Activated CD4-positive, alpha-beta T cell treated with anti-CD3 and anti-CD28 coated beads for 48 hours (primary cell): Measurements from ENCODE around the gene PRKCE.
"Not testable (repeated sequence)": the region's sequence is repeated elsewhere in the genome, so short reads cannot be mapped to it uniquely, and the experiment has no call there.

Experiments used
- DNase-seq: peaks from one replicate; pipeline ENCODE4 v3.0.0-alpha.2; 2020

The PRKCE gene

DNA sequence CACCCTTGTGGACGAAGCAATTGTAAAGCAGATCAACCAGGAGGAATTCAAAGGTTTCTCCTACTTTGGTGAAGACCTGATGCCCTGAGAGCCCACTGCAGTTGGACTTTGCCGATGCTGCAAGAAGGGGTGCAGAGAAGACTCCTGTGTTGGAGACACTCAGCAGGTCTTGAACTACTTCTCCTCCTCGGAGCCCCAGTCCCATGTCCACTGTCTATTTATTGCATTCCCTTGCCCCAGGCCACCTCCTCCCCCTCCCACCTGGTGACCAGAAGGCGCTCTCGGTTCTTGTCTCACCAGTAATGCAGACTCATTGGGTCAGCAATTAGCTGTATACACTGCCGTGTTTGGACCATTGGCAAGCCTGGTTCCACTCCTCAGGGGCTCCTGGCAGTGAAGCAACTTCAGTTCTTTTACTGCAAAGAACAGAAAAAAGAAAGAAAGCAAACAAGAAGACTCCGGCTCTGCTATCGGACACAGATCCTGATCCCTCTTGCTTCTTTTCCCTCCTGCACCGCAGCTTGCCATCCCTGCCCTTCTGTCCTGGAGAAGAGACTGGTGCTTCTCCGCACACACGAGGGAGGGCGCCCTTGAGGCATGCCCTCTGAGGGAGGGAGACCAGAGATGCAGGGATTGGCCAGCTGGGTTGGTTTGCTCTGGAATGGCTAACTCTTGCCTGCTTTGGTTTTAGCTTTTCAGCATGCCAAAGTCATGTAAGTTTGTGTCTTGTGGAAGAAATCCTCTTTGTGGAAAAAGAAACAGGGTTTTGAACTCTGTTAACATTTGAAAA is 533.5 kb downstream of the PRKCE start:
- DNase-seq, result no peak

DNA sequence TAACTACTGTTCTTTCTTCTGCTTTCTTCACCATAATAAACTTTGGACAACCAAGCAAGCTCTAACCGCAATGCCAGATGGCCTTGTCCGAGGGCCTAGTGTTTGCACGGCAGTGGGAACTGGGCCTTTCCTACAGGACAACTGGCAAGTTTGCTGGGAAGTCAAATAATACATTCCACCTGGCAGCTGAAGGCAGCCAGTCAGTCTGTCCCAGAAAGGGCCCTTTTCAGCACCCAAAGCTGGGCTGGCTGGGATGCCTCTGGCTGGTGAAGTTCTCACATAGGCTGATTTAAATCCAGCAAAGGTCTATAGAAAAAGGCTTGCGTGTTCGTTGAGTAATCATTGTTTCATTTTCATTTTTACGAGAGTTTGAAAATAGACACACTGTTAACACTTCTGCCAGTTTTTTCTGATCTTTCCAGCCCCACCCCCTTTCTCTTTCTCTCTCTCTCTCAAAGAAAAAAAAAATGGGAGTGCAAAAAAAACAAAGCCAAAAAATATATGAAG is 535.7 kb downstream of the PRKCE start:
- peak; percentile 46 for DNase-seq

DNA sequence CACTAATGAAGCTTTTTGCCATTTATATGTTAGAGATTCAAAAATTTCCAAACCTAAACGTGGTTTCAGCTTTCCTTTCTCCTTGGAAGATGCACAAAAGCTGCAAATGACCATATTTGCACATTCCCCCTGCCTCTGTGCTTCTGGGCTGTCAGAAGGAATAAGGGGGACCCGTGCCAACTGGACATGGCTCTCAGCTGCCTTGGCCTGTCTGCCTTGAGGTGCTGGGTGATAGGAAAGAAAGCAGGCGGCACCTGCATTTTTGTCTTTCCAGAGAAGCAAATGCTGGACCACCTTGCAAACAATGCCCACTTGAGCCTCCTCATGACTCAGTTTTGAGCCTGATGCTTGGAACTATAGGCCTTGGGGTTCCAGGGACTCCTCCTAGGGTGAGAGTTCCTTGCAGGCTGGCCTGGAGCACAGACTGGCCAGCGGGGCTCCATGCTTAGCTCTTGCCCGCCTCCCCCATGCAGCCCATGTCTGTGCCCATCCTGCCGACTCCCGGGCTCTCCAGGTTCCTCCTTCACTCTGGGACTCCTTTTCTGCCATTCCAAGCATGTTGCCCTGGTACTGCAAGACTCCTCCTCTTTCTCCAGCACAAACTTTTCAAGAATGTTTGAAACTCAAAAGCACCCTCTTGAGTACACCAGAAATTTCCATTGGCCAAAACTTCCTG is 536.7 kb downstream of the PRKCE start:
- DNase-seq, result no peak

DNA sequence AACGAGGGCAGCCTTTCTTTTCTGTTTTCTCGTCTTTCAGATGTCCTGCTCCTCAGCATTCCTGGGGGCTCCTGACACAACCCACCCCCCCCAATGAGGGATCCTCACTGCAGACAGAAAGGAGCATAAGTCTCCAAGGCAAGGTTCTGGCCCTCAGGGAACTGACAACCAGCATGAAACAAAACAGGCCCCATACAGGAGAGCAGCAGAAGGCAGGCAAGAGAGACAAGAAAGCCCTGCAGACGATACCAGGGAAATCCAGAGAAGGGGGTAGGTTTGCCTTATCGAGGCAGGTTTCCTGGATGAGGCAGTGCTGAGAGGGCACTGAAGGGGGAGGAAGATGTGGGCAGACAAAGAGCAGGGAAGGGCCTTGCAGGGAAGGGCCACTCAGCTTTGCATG is 541.9 kb downstream of the PRKCE start:
- no peak for DNase-seq

DNA sequence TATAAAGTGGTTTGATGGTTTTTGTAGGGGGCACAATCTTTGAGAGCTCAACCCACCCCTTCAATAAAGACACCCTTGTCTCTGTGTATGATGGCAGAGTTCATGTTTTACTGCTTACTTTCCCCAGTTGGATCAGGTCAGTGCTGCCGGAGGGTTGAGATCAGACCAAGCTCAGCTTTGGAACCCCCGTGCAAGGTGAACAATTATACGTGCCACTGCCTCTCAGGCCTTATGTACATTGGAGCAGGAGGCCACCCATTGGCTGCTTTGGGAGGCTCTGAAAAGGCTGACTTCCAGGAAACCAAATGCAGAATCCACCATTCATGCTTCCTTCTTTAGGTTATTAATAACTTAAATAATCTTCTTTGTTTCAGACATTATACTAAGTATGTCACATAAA is 542.4 kb downstream of the PRKCE start:
- no peak for DNase-seq

DNA sequence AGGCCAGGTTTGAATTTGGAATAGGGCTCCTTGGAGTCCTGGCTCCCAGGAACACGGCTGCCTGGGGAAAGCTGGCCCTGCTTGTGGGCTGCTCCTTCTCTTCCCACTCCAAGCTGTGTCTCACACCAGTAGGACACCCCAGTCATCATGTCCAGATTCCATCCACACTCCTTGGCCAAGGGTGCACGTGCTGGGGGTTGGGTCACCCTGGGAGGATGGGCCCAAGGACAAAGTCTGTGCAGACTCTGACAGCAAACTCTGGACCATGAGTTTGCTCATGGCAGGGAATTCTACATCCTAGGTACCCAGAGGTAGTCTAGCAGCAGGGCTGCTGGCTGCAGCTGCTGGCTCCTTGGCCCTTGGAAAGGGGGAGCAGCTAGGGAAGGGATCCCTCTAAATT is 543.4 kb downstream of the PRKCE start:
- no peak for DNase-seq

DNA sequence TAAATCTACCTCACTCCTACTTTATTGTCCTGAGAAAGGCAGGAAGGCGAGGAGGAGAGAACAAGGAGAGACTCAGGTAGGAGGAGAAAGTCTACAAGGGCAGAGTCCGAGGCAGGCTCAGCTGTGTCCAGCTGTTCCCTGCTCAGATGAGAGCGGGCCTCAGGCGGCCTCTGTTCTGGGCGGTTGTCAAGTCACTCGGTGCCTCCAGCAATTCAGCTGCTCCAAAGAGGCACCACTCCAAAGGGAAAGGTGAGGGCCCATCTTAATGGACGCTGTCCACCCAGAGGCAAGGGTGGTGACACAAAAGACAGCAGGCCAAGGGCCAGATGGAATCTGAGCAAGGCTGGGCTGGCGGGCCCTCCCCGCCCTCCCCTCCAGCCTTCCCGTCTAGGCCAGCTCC is 544.3 kb downstream of the PRKCE start:
- DNase-seq, result no peak

DNA sequence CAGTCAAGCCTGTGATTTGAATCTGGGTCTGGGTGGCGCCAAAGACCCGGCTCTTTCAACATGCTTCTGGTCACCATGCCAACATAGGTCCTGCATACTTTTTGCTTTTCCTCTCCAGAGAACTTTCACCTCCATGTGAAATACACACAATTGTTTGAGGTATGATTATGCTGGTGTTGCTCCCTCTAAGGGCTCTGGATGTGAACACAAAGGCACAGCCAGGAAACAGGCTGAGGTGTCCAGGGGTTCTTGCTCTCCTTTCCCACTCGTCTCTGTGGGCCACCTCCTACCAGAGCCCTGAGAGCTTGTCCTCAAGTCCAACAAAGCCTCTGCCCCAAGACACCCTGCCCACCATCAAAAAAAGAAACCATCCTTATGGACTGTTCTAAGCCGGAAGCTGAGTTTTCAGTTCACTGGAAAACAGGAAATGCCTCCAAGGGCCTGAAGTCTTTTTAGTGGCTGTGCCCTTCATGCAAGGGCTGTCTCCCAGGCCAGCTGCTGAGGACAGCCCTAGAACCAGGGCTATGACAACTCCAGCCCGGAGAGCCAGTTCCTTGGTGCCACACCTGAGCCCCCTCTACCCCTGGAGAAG is 545.5 kb downstream of the PRKCE start:
- no peak for DNase-seq

DNA sequence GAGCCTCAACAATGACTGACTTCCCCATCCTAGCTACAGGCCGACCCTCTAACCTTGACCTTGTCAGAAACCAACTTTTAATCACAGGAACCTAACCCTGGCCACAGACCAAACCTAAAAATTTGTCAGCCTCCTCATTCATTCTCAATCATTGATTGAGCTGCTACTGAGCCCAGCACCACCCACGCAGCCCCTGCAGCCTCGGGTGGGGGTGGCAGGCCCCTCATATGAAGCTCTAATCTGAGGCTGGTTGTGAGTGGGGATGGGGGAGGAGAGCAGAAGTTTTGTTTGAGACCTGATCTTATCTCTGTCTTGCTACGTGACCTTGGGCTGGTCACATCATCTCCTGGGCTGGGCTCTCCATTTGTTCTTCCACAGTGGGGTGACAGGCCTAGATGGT is 546.2 kb downstream of the PRKCE start:
- DNase-seq, result no peak

DNA sequence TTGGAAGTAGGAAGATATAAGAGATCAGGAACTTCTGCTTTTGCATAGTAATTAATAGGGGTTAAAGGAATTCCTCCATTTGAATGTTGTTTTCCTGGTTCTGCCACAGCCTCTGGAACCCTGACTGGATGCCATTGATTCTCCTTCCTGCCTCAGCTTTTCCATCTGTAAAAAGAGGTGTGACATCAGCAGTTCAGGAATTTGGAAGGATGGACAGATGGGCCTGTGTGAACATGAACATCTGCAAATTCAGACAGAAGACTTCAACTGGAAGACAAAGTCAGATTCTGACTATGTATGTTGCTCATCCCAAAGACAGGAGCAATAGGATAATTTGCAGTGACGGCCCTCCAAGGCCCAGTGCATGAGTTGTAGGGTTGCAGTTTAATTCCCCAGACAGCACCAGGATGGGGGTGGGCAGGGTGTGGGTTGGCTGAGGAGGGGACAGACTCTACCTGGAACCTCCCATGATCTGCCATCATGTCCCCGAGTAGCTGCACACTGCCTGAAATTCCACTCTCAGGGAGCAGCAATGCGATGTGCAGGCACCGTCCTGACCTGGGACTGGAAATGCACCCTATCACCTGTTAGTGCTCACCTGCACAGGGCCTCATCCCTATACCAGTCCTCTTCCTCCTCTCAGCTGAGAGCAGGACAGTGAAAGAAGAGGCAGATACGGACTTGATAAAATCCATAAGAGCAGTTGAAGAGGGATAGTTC is 546.8 kb downstream of the PRKCE start:
- DNase-seq, result no peak

DNA sequence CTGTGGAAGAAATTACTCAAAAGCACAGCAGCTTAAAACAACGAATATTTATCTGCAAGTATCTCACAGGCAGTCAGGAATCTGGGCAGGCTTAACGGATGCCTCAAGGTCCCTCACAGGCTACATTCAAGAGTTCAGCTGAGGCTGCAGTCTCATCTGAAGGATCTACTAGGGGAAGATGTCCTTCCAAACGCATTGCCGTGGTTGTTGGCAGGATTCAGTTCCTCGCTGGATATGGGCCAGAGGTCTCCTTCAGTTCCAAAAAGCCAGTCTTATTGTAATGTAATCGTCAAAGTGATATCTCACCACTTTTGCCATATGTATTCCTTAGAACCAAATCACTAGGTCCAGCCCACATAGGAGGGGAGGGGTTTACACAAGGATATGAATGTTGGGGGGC is 547.5 kb downstream of the PRKCE start:
- no peak for DNase-seq

DNA sequence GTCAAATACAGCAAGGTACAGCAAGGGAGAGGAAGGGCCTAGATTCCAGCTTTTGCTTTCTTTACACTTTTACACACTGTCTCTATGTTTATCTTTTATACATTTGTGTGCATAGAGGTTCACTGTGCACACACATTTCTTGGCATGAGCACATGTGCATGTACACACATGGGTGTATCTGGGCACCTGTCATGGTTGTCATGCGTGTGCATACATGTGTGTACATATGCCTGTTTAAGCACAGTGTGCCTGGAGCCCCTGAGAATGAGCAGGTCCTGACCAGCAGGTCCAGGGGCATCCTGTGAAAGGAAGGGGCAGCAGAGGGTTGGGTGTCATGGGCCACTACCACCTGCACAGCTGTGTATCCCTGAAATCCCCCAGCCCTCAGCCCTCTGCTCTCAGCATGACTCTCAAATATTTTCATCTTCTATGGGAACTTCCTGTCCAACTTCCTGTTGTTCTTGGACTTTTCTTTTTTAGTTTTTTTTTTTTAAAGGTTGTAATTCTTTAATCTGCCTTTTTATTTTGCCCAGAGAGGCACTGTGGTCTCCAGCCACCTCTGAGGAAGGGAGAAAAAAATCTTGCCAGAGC is 548.7 kb downstream of the PRKCE start:
- DNase-seq, result no peak

DNA sequence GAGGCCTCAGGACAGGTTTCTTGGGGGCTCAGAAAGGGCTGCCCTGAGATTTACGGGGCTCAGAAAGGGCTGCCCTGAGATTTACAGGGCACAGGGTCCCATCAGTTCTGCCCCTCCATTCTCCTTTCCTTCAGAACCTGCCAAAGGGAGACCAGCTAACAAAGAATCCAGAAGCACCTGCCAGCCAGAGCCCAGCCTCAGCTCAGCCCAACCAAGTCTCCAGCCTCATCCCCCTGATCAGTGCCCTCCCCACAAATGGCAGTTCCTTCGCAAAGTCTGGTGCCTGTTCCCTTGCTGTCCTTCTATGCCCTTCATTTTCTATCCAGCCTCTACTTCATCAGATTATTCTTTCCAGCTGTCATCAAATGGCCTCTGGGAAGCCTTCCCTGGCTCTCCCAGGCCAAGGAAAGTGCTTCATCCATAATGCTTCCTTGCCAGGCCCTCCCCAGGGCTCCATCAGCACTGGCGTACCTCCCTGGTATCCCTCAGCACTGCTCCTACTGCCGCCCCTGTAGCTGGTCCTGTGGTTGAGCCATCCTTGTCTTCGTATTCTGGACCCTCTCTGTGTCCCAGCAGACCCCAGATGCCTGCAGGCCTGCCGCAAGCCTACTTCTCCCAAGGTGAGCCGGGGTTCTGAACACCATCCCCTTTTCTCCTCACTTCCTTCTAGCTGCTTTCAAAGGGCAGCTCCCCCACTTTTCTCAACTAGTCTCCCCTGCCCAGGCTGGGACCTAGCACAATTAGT is 549.6 kb downstream of the PRKCE start:
- no peak for DNase-seq

DNA sequence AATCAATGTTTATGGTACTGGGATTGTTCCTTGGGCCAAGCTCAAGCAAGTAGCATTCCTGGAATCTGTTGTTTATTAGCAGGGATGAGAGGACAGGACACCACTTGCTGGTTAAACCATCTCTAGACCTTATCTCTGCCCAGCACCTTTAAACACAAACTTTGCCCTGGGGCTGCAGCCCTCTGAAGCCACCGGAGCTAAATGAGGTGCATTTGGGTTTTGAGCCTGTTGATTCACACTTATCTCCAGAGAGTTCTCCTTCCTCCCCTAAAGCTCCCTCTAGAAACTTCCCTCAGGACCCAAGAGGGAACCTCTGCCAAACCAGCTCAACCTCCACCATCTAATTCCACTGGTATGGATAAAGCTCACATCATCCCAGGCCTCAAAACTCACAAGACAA is 551.0 kb downstream of the PRKCE start:
- no peak for DNase-seq

DNA sequence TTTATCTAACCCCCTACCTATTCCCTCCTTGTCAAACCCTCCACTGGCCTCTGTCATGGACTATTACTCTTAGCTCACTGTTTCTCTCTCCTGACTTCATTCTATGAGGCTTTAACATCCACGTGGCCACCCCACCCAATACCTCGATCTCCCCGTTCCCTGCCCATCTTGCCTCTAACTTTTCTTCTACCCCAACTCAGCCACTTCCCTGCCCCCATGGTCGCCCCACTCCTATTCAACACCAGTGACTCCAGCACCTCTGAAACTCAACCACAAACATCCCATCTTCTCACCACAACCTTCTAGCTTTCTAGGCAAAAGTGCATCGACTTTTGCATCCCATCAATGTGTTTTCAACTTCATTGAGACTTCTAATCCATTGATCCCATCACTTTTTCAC is 551.5 kb downstream of the PRKCE start:
- no peak for DNase-seq

DNA sequence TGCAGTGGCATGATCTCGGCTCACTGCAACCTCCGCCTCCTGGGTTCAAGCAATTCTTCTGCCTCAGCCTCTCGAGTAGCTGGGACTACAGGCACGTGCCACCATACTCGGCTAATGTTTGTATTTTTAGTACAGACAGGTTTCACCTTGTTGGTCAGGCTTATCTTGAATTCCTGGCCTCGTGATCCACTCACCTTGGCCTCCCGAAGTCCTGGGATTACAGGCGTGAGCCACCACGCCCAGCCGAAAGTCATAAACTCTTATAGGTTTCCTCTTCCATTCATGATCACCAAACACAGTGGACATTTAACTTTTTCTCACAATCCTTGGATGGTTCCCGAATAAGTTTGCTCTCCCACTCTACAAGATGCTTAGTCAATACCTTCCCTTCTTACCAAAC is 552.2 kb downstream of the PRKCE start:
- DNase-seq, result not testable (repeated sequence)

DNA sequence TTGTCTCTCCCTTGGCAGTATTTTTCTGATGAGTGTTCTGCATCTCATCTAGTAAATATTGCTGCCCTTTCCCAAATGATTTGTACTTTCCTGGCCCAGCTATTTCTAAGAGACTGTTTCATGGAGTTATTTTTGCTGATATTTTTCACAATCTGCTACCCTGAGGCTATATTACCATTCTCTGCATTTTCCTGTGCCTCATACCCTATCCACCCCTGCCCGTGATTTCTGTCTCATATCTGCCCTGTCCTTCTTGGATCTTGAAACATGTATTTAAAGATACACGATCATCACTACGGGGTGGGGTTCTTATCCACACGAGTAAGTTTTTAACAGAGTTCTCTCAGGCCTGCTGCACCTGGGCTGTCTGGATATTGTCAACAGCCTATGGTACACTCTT is 556.1 kb downstream of the PRKCE start:
- no peak for DNase-seq

DNA sequence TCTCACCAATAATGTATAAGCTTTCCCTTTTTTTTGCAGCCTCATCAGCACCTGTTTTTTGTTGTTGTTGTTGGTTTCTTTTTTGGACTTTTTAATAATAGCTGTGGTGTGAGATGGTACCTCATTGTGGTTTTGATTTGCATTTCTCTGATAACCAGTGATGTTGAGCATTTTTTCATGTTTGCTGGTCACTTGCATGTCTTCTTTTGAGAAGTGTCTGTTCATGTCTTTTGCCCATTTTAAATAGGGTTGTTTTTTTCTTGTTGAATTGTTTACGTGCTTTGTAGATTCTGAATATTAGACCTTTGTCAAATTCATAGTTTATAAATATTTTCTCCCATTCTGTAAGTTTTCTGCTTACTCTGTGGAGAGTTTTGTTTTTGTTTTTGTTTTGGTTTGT is 557.3 kb downstream of the PRKCE start:
- no peak for DNase-seq

DNA sequence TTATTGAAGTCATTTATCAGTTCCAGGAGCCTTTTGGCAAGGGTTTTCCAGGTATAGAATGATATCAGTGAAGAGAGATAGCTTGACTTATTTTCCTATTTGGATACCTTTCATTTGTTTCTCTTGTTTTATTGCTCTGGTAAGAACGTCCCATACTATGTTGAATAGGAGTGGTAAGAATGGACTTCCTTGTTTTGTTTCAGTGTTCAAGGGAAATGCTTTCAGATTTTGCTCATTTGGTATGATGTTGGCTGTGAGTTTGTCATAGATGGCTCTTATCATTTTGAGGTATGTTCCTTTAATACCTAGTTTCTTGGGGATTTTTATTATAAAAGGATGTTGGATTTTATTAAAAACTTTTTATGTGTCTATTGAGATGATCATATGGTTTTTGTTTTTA is 558.6 kb downstream of the PRKCE start:
- no peak for DNase-seq

DNA sequence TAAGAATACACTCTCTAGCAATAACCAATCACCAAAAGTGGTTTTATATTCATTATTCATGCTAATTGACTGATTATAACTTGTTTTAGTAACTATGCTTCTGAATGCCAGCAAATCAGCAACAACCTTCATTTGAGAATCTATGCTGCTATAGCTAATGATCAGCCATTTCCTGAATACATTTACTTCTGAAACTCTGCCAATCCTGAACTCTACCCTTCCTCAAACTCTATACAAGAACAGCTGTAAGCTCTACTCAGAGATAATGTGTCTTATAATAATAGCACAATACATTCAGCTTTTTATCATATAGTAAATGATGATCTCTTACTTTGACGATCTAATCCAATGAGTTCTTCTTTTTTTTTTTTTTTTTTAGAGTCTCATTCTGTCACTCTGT is 560.0 kb downstream of the PRKCE start:
- DNase-seq, result no peak

DNA sequence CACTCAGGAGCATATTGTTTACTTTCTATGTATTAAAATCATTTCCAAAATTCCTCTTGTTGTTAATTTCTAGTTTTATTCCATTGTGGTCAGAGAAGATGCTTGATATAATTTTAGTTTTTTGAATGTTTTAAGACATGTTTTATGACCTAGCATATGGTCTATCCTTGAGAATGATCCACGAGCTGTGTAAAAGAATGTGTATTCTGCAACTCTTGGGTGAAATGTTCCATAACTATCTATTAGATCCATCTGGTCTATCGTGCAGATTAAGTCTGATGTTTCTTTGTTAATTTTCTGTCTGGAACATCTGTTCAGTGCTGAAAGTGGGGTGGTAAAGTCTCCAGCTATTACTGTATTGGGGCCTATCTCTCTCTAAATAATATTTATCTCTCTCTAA is 562.4 kb downstream of the PRKCE start:
- DNase-seq, result no peak

DNA sequence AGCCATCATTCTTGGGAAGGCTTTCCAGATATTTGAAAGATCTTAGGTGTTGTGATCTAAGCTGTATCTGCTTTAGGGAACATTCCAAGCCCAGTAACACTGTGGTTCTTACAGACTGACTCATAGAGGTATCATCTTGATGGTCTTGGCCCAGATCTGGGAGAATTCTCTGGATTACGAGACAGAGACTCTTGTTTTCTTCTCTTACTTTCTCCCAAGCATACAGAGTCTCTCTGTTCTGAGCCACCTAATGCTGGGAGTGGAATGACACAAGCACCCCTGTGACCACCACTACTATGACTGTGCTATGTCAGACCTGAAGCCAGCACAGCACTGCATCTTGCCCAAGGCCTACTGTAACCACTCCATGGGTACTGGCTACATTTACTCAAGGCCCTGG is 564.7 kb downstream of the PRKCE start:
- no peak for DNase-seq
